HG02571 (cell line): ENCODE results near the gene F8.
"Not testable (repeated sequence)": the region's sequence is repeated elsewhere in the genome, so short reads cannot be mapped to it uniquely, and the experiment has no call there.

ENCODE experiments used
- ATAC-seq: cut with Tn5 transposase; IDR thresholded peaks from one replicate; pipeline ENCODE4 v1.9.1; 2021; ENCODE audit warnings: mild to moderate bottlenecking, moderate library complexity; ENCODE audit not compliant: unreplicated experiment

The F8 gene

DNA sequence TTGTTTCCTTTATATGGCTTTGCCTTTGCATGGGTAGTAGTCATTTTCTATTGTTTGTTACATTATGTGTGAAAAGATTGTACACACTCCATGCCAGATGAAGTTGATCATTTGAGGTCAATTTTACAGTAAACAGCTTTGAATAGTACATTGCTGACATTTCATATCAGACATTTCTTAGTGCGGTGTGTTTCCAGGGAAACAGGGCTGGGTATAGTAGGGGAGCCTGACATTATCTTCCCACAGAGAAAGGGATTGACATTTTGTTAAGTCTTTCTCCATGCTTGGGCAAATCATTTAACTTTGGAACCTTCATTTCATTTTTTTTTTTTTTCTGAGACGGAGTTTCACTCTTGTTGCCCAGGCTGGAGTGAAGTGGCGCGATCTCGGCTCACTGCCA, 9.1 kb upstream of the F8 start:
- no peak for ATAC-seq

- ATAC-seq = no peak
These were observed 6.4 kb upstream of the F8 start for GRCh38 chrX:155028877-155029291.

GRCh38 chrX:155028129-155028528, 5.6 kb upstream of the F8 start:
- ATAC-seq = no peak

GRCh38 chrX:155027509-155028066, 5.1 kb upstream of the F8 start:
- no peak for ATAC-seq

DNA sequence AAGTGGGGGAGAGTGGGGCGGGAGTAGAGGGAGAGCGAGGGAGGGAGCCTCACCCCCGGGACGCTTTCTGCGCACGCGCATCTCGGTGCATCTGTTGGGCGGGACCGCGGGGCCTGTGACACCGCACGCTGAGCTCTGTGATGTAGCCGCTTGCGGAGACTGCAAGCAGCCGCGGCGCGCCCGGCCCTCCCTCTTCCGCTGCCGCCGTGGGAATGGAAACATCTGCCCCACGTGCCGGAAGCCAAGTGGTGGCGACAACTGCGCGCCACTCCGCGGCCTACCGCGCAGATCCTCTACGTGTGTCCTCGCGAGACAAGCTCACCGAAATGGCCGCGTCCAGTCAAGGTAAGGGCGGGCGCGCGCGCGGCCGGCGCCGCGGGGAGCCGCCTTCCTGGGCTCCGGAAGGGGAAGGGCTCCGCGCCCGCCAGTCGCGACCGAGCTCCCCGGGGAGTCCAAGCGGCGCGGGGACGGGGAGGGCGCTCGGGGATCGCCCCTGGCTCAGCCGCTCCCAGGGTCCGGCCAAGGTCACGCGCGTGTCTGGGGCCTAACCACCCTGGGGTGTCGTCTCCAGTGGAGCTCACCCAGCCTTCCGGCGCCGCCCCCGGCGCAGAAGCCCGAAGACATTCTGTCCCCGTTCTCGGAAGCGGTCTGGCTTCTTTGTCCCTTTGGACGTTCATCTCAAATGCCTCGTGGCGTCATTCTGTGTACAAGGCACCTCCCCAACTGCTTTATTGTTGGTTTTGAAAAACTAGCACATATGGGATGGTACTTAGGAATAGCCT, 4.4 kb upstream of the F8 start, which contains the start of gene FUNDC2:
Gene FUNDC2 (plus strand): TSS at position 118 of the 782 bp plus-strand sequence. CDS start 95 bp downstream, at position 213.
- peak; percentile 87 for ATAC-seq

- ATAC-seq = no peak
These were observed 3.9 kb upstream of the F8 start for GRCh38 chrX:155026420-155026726.

DNA sequence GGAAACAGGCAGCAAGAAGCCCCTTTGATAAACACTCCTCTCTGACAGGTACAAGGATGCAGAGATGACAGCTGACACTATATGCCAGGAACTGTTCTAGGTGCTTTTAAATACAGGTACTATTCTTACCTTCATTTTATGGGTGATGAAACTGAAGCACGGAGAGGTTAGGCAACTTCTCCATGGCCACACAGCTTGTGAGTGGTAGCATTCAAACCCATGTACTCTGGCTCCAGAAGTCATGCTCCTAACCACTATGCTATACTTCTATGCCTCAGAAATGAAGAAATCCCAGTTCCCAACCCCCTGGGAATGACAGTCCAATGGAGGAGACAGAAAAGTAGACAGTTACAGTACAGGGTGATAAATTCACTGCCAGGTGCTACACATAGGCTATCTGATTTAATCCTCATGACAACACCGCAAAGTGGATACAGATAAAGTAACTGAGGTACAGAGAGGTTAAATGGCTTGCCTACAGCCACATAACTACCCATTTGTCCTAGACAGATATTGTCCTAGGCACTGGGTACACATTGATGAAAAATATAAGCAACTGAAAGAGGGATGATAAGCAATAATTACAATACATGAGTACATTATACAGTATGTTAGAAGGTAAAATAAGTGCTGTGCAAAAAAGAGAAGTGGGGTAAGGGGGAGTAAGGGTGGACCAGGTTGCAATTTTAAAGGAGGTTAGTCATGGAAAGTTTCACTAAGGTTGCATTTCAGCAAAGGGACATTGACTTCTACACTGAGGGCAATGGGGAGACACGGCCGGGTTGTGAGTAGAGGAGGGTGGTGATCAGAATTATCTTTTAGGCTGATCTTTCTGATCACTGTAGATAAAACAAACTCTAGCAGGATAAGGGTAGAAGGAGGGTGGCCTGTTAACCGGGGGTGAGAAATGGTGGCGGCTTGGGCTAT, 1.6 kb upstream of the F8 start:
- ATAC-seq = no peak

- no peak for ATAC-seq
These were observed 1.9 kb downstream of the F8 start for GRCh38 chrX:155020591-155020990.

DNA sequence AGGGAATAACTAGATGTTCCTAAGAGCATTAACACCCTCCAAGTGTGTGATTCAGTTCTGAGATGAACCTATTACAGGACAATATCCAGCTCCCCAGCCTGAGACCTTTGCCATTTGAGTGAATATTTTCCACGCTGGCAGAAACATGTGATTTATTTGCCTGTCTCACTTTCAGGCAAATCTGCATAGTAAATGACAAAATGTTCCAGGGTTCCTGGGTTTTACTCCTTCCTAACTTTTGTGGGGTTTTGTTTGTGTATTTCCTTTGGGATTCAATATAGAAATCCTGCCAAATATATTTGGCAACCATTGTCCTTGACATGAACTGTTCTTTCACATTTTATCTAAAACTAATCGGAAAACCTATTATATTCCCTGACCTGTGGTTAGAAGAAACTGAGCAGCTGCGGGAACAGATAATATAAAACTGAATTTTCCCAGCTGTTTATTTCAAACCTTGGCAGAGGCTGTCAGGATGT, 12.5 kb downstream of the F8 start:
- no peak for ATAC-seq

- ATAC-seq = not testable (repeated sequence)
These were observed 13.9 kb downstream of the F8 start for GRCh38 chrX:155008578-155008977.

DNA sequence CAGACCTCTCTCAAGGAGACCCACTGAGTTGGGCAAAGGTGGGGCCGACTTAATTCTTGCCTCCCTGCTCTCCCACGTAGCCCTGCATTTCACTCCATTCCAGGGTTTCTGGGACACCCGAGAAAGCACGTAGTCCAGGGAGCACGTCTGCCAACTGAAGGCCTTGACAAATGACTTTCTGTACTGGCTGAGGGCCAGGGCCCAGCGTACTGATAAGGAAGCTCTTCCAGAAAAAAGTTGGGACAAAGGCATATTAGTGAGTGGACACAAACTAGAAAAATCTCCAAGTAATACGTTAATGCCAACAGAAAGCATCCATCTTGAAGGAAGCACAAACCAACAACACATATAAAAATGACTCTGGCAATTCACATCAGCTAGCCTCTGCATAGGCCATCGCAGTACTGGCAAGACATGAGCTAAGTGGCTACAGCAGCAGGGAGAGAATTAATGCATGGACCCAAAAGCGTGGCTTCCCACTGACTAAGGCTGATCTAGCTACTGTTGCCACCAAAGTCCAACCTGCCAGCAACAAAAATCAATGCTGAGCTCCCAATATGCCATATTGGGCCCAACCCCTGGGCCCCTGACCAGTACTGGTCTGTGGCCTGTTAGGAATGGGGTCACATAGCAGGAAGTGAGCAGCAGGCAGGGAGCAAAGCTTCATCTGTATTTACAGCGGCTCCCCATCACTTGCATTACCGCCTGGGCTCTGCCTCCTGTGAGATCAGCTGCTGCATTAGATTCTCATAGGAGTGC, 15.4 kb downstream of the F8 start:
- ATAC-seq = not testable (repeated sequence)

- ATAC-seq = not testable (repeated sequence)
These were observed 16.1 kb downstream of the F8 start for GRCh38 chrX:155006379-155006778.

GRCh38 chrX:155005190-155005589, 17.3 kb downstream of the F8 start:
- ATAC-seq = no peak

- no peak for ATAC-seq
These were observed 20.6 kb downstream of the F8 start for GRCh38 chrX:155001873-155002272.

DNA sequence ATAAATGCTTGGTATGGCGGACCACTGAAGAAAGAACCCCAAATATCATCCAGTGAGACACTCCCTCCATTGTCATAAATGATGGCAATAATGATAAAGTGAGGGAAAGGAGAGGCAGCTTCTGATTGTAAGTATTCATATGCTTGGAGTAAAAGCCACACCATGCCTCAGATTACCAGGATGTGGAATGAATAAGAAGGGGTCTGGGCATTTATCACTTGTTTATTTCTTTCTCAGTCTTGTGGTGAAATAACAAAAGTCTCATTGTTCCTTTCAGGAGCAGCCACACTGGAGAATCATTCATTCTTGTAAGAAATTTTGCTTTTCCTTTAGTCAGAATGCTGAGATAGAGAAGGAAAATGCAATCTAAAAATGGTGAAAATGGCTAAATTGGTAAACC, 21.7 kb downstream of the F8 start:
- ATAC-seq = no peak

DNA sequence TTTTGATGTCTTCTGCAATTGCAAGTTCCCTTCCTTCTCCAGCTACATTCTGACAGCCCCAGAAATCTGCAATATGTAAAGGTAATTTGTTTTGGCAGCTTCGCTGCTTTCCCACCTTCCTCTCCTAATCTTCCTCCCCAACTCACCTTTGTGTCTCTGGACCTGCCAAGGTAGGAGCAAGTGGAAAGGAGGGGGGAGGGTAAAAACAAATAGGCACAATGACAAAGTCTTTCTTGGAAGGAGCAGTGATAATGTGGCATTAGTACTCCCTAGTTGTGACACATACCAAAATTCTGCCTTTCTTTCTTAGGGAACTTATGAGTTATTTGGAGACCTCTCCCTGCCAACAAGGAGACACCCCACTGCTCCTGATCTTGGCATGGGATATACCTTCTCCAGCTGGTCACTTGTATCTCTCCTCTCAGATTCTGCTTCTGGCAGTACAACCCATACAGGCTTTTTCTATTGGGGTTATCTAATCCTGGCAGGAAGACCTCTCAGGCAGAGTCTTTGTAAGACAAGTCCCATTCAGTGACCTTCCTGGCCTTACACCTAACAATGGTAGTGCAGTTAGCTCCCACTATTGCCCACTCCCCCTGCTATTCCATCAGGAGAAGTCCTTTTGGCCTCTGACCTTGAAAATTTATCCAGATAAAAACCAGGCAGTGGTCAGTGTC, 24.2 kb downstream of the F8 start:
- ATAC-seq = no peak

DNA sequence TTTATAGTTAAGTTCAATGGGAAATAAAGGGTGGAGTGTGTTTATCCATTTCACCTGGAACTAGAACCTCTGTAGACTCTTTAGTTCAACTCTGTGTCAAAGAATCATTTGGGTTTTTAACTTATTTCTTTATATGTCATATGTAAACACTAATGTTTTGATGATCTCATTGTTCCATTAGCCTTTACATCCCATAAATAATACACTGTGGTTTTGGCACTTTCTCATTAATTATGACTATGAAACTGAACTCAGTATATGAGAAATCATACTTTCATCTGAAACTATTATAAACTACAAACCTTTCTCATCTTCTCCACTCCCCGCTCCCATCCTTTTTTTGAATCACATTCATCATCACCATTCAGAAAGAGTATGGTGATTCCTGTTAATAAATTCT, 31.0 kb downstream of the F8 start:
- ATAC-seq = no peak

GRCh38 chrX:154991039-154991438, 31.5 kb downstream of the F8 start:
- peak; percentile 51 for ATAC-seq

DNA sequence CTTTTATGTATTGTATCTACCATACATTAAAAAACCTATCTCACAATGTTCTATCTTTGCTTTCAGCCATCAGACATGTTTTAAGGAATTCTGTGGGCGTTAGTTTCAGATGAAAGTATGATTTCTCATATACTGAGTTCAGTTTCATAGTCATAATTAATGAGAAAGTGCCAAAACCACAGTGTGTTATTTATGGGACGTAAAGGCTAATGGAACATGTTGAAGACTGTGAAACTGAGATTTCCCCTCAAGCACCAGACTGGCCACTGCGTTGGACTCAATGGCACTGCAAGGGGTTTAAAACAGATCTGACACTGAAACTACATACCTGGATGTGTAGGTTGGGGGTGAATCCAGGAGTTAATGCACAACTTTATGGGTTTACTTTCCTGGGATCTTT, 32.0 kb downstream of the F8 start:
- peak; percentile 52 for ATAC-seq

DNA sequence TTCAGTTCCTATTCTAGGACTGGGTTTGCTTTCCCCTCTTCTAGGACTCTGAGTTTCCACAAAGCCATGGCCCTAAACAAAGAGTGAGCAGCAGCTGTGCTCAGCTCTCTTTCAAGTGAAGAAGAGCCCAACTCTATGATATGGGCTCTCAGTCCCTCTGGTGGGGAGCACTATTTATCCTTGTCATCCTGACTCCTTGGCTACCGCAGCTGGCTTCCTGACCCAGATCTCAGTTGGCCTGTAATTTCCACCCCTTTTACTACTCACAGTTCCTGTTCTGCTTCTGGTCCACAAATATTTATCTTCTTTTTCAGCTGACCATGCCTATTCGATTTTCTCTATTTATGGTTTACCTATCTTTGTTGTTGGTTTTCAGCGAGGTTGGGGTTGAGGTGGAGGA, 33.8 kb downstream of the F8 start:
- ATAC-seq = no peak
